HEK293 (cell line): ENCODE measurements around the gene DNAJC6.

Experiments used
- BCL11A ChIP-seq: fragments of 450-650 bp; formaldehyde crosslinking; IDR thresholded peaks from 2 replicates; pipeline ENCODE4 v1.5.1; 2016; ENCODE audit warnings: low read depth, missing biosample characterization, missing genetic modification characterization
- HIC1 ChIP-seq: fragments of 450-650 bp; formaldehyde crosslinking; IDR thresholded peaks from 2 replicates; pipeline ENCODE4 v1.5.1; 2016; ENCODE audit warnings: missing biosample characterization, missing genetic modification characterization
- HOXC10 ChIP-seq: sonication (generic); formaldehyde crosslinking; IDR thresholded peaks from 2 replicates; pipeline ENCODE4 v1.8.1; 2023; ENCODE audit warnings: mild to moderate bottlenecking, missing genetic modification reagents
- MZF1 ChIP-seq: fragments of 450-650 bp; formaldehyde crosslinking; IDR thresholded peaks from 2 replicates; pipeline ENCODE4 v1.5.1; 2017; ENCODE audit warnings: missing biosample characterization, missing genetic modification characterization, borderline replicate concordance
- OVOL3 ChIP-seq: fragments of 450-650 bp; formaldehyde crosslinking; IDR thresholded peaks from 2 replicates; pipeline ENCODE4 v1.5.1; 2016; ENCODE audit warnings: missing biosample characterization, missing genetic modification characterization
- PRDM1 ChIP-seq: fragments of 450-650 bp; formaldehyde crosslinking; IDR thresholded peaks from 2 replicates; pipeline ENCODE4; 2016; ENCODE audit warnings: missing biosample characterization, missing genetic modification characterization
- SP3 ChIP-seq: fragments of 450-650 bp; formaldehyde crosslinking; IDR thresholded peaks from 2 replicates; pipeline ENCODE4 v1.5.1; 2016; ENCODE audit warnings: missing biosample characterization, missing genetic modification characterization
- SP7 ChIP-seq: fragments of 450-650 bp; formaldehyde crosslinking; IDR thresholded peaks from 2 replicates; pipeline ENCODE4 v1.5.1; 2016; ENCODE audit warnings: missing biosample characterization, missing genetic modification characterization
- ZBTB10 ChIP-seq: fragments of 450-650 bp; formaldehyde crosslinking; IDR thresholded peaks from 2 replicates; pipeline ENCODE4 v1.5.1; 2016; ENCODE audit warnings: missing biosample characterization, missing genetic modification characterization
- ZBTB26 ChIP-seq: fragments of 450-650 bp; formaldehyde crosslinking; optimal IDR thresholded peaks from 2 replicates; pipeline ENCODE3; 2016; ENCODE audit warnings: missing biosample characterization, mild to moderate bottlenecking, missing genetic modification characterization
- ZBTB44 ChIP-seq: fragments of 450-650 bp; IDR thresholded peaks from 2 replicates; pipeline ENCODE4 v1.5.1; 2018; ENCODE audit warnings: missing biosample characterization, mild to moderate bottlenecking, missing genetic modification characterization
- ZBTB48 ChIP-seq: fragments of 450-650 bp; formaldehyde crosslinking; IDR thresholded peaks from 2 replicates; pipeline ENCODE4 v1.5.1; 2016; ENCODE audit warnings: missing biosample characterization, missing genetic modification characterization
- ZBTB7A ChIP-seq: fragments of 450-650 bp; formaldehyde crosslinking; IDR thresholded peaks from 2 replicates; pipeline ENCODE4 v1.5.1; 2016; ENCODE audit warnings: low read depth, missing biosample characterization, missing genetic modification characterization
- ZBTB8A ChIP-seq: fragments of 450-650 bp; formaldehyde crosslinking; IDR thresholded peaks from 2 replicates; pipeline ENCODE4 v1.5.1; 2016; ENCODE audit warnings: missing biosample characterization, missing genetic modification characterization
- ZFHX2 ChIP-seq: fragments of 450-650 bp; formaldehyde crosslinking; conservative IDR thresholded peaks from 2 replicates; pipeline ENCODE4 v1.5.1; 2016; ENCODE audit warnings: missing biosample characterization, missing genetic modification characterization
- ZFP37 ChIP-seq: fragments of 450-650 bp; formaldehyde crosslinking; IDR thresholded peaks from 2 replicates; pipeline ENCODE4 v1.5.1; 2016; ENCODE audit warnings: missing biosample characterization, missing genetic modification characterization
- ZNF155 ChIP-seq: fragments of 450-650 bp; formaldehyde crosslinking; IDR thresholded peaks from 2 replicates; pipeline ENCODE4 v1.5.1; 2016; ENCODE audit warnings: missing biosample characterization, missing genetic modification characterization
- ZNF16 ChIP-seq: fragments of 450-650 bp; formaldehyde crosslinking; IDR thresholded peaks from 2 replicates; pipeline ENCODE4 v1.5.1; 2016; ENCODE audit warnings: low read depth, missing biosample characterization, missing genetic modification characterization
- ZNF184 ChIP-seq: fragments of 450-650 bp; IDR thresholded peaks from 2 replicates; pipeline ENCODE4 v1.5.1; 2018; ENCODE audit warnings: missing biosample characterization, mild to moderate bottlenecking, missing genetic modification characterization
- ZNF366 ChIP-seq: fragments of 450-650 bp; formaldehyde crosslinking; conservative IDR thresholded peaks from 2 replicates; pipeline ENCODE4 v1.5.1; 2016; ENCODE audit warnings: missing biosample characterization, missing genetic modification characterization
- ZNF37A ChIP-seq: fragments of 450-650 bp; IDR thresholded peaks from 2 replicates; pipeline ENCODE4 v1.5.1; 2018; ENCODE audit warnings: missing biosample characterization, missing genetic modification characterization
- ZNF391 ChIP-seq: fragments of 450-650 bp; formaldehyde crosslinking; IDR thresholded peaks from 2 replicates; pipeline ENCODE4 v1.5.1; 2016; ENCODE audit warnings: low read depth, missing biosample characterization, missing genetic modification characterization, borderline replicate concordance
- ZNF548 ChIP-seq: fragments of 450-650 bp; formaldehyde crosslinking; IDR thresholded peaks from 2 replicates; pipeline ENCODE4 v1.5.1; 2016; ENCODE audit warnings: missing biosample characterization, missing genetic modification characterization
- ZNF558 ChIP-seq: fragments of 450-650 bp; formaldehyde crosslinking; IDR thresholded peaks from 2 replicates; pipeline ENCODE4 v1.5.1; 2016; ENCODE audit warnings: missing biosample characterization, missing genetic modification characterization
- ZNF610 ChIP-seq: fragments of 450-650 bp; formaldehyde crosslinking; IDR thresholded peaks from 2 replicates; pipeline ENCODE4 v1.5.1; 2016; ENCODE audit warnings: missing biosample characterization, missing genetic modification characterization, borderline replicate concordance
- ZNF654 ChIP-seq: fragments of 450-650 bp; formaldehyde crosslinking; IDR thresholded peaks from 2 replicates; pipeline ENCODE4 v1.5.1; 2016; ENCODE audit warnings: low read depth, missing biosample characterization, missing genetic modification characterization
- ZNF660 ChIP-seq: fragments of 450-650 bp; IDR thresholded peaks from 2 replicates; pipeline ENCODE4 v1.5.1; 2018; ENCODE audit warnings: missing biosample characterization, mild to moderate bottlenecking, missing genetic modification characterization
- ZNF677 ChIP-seq: fragments of 450-650 bp; IDR thresholded peaks from 2 replicates; pipeline ENCODE4 v1.5.0; 2018; ENCODE audit warnings: missing biosample characterization, mild to moderate bottlenecking, missing genetic modification characterization, moderate library complexity
- ZNF701 ChIP-seq: fragments of 450-650 bp; formaldehyde crosslinking; IDR thresholded peaks from 2 replicates; pipeline ENCODE4 v1.5.1; 2016; ENCODE audit warnings: missing biosample characterization, missing genetic modification characterization
- ZSCAN30 ChIP-seq: fragments of 450-650 bp; IDR thresholded peaks from 2 replicates; pipeline ENCODE4 v1.5.1; 2018; ENCODE audit warnings: missing biosample characterization, mild to moderate bottlenecking, missing genetic modification characterization, moderate library complexity
- ZXDB ChIP-seq: fragments of 450-650 bp; formaldehyde crosslinking; IDR thresholded peaks from 2 replicates; pipeline ENCODE4 v1.5.1; 2016; ENCODE audit warnings: missing biosample characterization, missing genetic modification characterization

Gene DNAJC6

GRCh38 chr1:65309304-65310077, at the start of gene DNAJC6 (continued):
- TF ChIP-seq ZBTB44 (tag by site-specific recombination): peak; percentile 23; the same call in 1 of the 2 replicates
- no peak for TF ChIP-seq ZNF37A
- TF ChIP-seq ZNF391 (tag by site-specific recombination): peak; percentile 65; the same call in 1 of the 2 replicates
- peak; percentile 90 for TF ChIP-seq ZBTB8A (tag by site-specific recombination)
- no peak for TF ChIP-seq OVOL3 (tag by site-specific recombination)
- no peak for TF ChIP-seq ZNF155
- peak; percentile 87 for TF ChIP-seq ZBTB26
- no peak for TF ChIP-seq ZBTB7A (tag by site-specific recombination)
- peak; percentile 69 for TF ChIP-seq ZFP37
- TF ChIP-seq ZBTB10 (tag by site-specific recombination): peak; percentile 83
- TF ChIP-seq SP7 (tag by site-specific recombination): peak; percentile 48
- peak; percentile 77 for TF ChIP-seq ZSCAN30
- no peak for TF ChIP-seq ZNF548 (tag by site-specific recombination)
- no peak for TF ChIP-seq ZNF677 (tag by site-specific recombination)
- no peak for TF ChIP-seq HIC1 (tag by site-specific recombination)
- TF ChIP-seq ZFHX2 (tag by site-specific recombination): peak; percentile 30; the same call in 1 of the 2 replicates
- TF ChIP-seq ZNF654: no peak
- peak; percentile 43; the same call in 1 of the 2 replicates for TF ChIP-seq ZNF660
- no peak for TF ChIP-seq ZNF16
- 0 out of 2 replicates have a peak, but pooled peaks have one; percentile 16 for TF ChIP-seq BCL11A
- TF ChIP-seq ZNF366 (tag by site-specific recombination): peak; percentile 56
- TF ChIP-seq PRDM1 (tag by site-specific recombination): peak; percentile 66; the same call in 1 of the 2 replicates
- peak; percentile 62; the same call in 1 of the 2 replicates for TF ChIP-seq HOXC10 (CRISPR knock-in tag)
- peak; percentile 66; the same call in 1 of the 2 replicates for TF ChIP-seq ZXDB (tag by site-specific recombination)
- TF ChIP-seq SP3 (tag by site-specific recombination): no peak
- TF ChIP-seq ZBTB48 (tag by site-specific recombination): no peak
- TF ChIP-seq MZF1 (tag by site-specific recombination): peak; percentile 38; the same call in 1 of the 2 replicates
- TF ChIP-seq ZNF184 (tag by site-specific recombination): peak; percentile 61; the same call in 1 of the 2 replicates
- no peak for TF ChIP-seq ZNF558 (tag by site-specific recombination)
- TF ChIP-seq ZNF610 (tag by site-specific recombination): peak; percentile 78; the same call in 1 of the 2 replicates
- no peak for TF ChIP-seq ZNF701 (tag by site-specific recombination)
